ENCODE measurements around the gene LRRC37A3.

- TF ChIP-seq CTCF (IDR thresholded peaks at IDR 0.05; ENCODE audit: low read length) (no peak), EZH2 (IDR thresholded peaks at IDR 0.05; ENCODE audit: borderline replicate concordance, low read length) (no peak)
Observed at GRCh38 chr17:64936117-64936516, 16.8 kb upstream of the LRRC37A3 start.

Measured in OCI-LY1 (cell line).